ENCODE measurements around the gene UBAP2L.

UBAP2L gene

DNA sequence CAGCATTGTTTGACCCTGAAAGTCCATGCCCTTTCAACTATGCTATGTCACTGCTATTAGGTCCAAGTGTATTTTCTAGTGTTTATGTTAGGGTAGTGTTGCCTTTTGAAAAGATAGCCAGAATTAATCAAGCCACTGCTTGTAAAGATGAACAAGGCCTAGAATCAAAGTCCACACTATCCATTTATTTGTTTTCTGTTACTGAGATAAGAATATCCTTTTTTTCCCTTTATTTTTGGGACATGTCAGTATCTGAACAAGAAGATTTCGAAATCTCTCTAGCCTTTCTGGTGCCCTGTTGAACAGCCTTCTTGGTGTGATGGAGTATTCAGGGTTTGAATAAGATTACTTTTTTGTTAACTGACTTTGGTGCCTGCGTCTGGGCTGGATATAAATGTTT lies 16.7 kb downstream of the UBAP2L start:
- no peak overlapping the region for H3K4me3 ChIP-seq (ENCODE audit: low read depth, low read length)
- no peaks in the 10 kb centered on the region for H3K27me3 ChIP-seq
- no peak for TF ChIP-seq CTCF (IDR thresholded peaks at IDR 0.05; ENCODE audit: low read depth, low read length)
- DNase-seq = no peak
- peaks cover 92% of the 10 kb centered on the region for H3K36me3 ChIP-seq
- H3K4me1 ChIP-seq = no peaks in the 10 kb centered on the region
- H3K9me3 ChIP-seq = no peaks in the 10 kb centered on the region

- Histone ChIP-seq H3K9me3 (no peaks in the 10 kb centered on the region), H3K4me1 (no peaks in the 10 kb centered on the region), H3K36me3 (peaks cover 91% of the 10 kb centered on the region), H3K4me3 (ENCODE audit: low read depth, low read length) (no peak overlapping the region), H3K27me3 (no peaks in the 10 kb centered on the region)
- TF ChIP-seq CTCF (IDR thresholded peaks at IDR 0.05; ENCODE audit: low read depth, low read length) = no peak
- no peak for DNase-seq
Observed at GRCh38 chr1:154237880-154238506, 17.2 kb downstream of the UBAP2L start.

DNA sequence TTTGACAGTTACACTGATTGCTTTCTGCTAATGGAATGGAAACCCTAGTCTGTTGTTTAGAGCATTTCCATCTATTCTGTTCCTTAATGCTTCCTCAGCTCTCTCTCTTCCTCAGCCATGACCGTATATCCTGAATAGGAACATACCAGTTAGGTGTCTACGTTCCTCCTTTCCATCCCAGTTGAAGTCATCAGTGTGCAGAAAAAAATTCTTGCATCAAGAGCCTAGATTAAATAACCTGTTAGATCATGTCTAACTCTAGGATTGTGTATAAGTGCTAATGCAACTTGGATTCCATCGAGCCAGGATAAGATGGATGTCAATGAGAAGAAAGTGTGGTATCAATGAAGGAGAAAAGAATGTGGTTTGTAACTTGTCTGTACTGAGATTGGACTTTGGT lies 18.7 kb downstream of the UBAP2L start:
- TF ChIP-seq CTCF (IDR thresholded peaks at IDR 0.05; ENCODE audit: low read depth, low read length) = no peak
- peaks cover 94% of the 10 kb centered on the region for H3K36me3 ChIP-seq
- H3K27me3 ChIP-seq = no peaks in the 10 kb centered on the region
- no peak for DNase-seq
- H3K9me3 ChIP-seq = no peaks in the 10 kb centered on the region
- no peaks in the 10 kb centered on the region for H3K4me1 ChIP-seq
- H3K4me3 ChIP-seq (ENCODE audit: low read depth, low read length) = no peak overlapping the region

- H3K9me3 ChIP-seq = no peaks in the 10 kb centered on the region
- DNase-seq = no peak
- no peak for TF ChIP-seq CTCF (IDR thresholded peaks at IDR 0.05; ENCODE audit: low read depth, low read length)
- H3K27me3 ChIP-seq = no peaks in the 10 kb centered on the region
- no peak overlapping the region for H3K4me3 ChIP-seq (ENCODE audit: low read depth, low read length)
- H3K36me3 ChIP-seq = peaks cover 94% of the 10 kb centered on the region
- H3K4me1 ChIP-seq = no peaks in the 10 kb centered on the region
Observed at GRCh38 chr1:154240294-154240833, 19.6 kb downstream of the UBAP2L start.

GRCh38 chr1:154241703-154242351 lies 21.1 kb downstream of the UBAP2L start:
- DNase-seq = no peak
- H3K9me3 ChIP-seq = no peaks in the 10 kb centered on the region
- no peaks in the 10 kb centered on the region for H3K4me1 ChIP-seq
- H3K36me3 ChIP-seq = peaks cover 93% of the 10 kb centered on the region
- no peaks in the 10 kb centered on the region for H3K27me3 ChIP-seq
- TF ChIP-seq CTCF (IDR thresholded peaks at IDR 0.05; ENCODE audit: low read depth, low read length) = no peak
- no peak overlapping the region for H3K4me3 ChIP-seq (ENCODE audit: low read depth, low read length)

- TF ChIP-seq CTCF (IDR thresholded peaks at IDR 0.05; ENCODE audit: low read depth, low read length) = no peak
- H3K36me3 ChIP-seq = peaks cover 100% of the 10 kb centered on the region
Observed at GRCh38 chr1:154253671-154254070, 32.9 kb downstream of the UBAP2L start.

More at GRCh38 chr1:154253671-154254070, 32.9 kb downstream of the UBAP2L start:
- Histone ChIP-seq H3K9me3 (no peaks in the 10 kb centered on the region), H3K4me1 (no peaks in the 10 kb centered on the region), H3K4me3 (ENCODE audit: low read depth, low read length) (no peak overlapping the region), H3K27me3 (no peaks in the 10 kb centered on the region)
- no peak for DNase-seq
